CD4-positive, alpha-beta T cell (primary cell): ENCODE data around the gene UNC5B. TPM values are rescaled to one million over a fixed set of nuclear protein-coding genes. Genes with fewer than 3 reads are reported as not detected.

Source experiments
- ATAC-seq: fragments of 200-7000 bp; cut with Tn5 transposase; one replicate; pipeline ENCODE4 v1.10.0; 2022; ENCODE audit warnings: mild to moderate bottlenecking; ENCODE audit not compliant: poor library complexity
- CTCF ChIA-PET: fragments of 350-600 bp; sonication (Branson Sonifier 250); formaldehyde crosslinking; loops from one replicate; lab custom pipeline; 2021; ENCODE audit warnings: antibody characterized with exemption, inconsistent platforms; lab: Charles Lee
- POLR2A ChIA-PET: fragments of 350-600 bp; sonication (Branson Sonifier 250); formaldehyde crosslinking; loops from one replicate; lab custom pipeline; 2021; ENCODE audit warnings: antibody characterized with exemption, inconsistent platforms; lab: Charles Lee
- DNase-seq, 14 experiments: peaks; one replicate each; pipeline ENCODE4 v3.0.0-alpha.2; 2013 to 2020; ENCODE audit warnings: mixed read lengths in 2 of 14
- H3K27ac ChIP-seq, 2 donors: one replicate each; pipeline versions ENCODE4 v1.5.1 to v1.7.0; 2013; ENCODE audit warnings: low read length in 2 of 2, low read depth in 1 of 2, mild to moderate bottlenecking in 1 of 2
- H3K27me3 ChIP-seq, 2 experiments: 1 replicate in 1 of 2; 2 replicates in 1 of 2; pipeline versions ENCODE4 v1.6.1 to v1.7.0; 2013; ENCODE audit warnings: low read length in 2 of 2, control low read depth in 1 of 2, mild to moderate bottlenecking in 1 of 2, moderate library complexity in 1 of 2; ENCODE audit not compliant: insufficient read depth in 2 of 2, control insufficient read depth in 1 of 2
- H3K36me3 ChIP-seq: one replicate; pipeline ENCODE4 v1.6.1; 2013; ENCODE audit warnings: low read length, control low read depth; ENCODE audit not compliant: insufficient read depth
- H3K4me1 ChIP-seq: one replicate; pipeline ENCODE4 v1.6.1; 2013; ENCODE audit warnings: low read length, control low read depth; ENCODE audit not compliant: insufficient read depth
- H3K4me3 ChIP-seq: one replicate; pipeline ENCODE4 v1.5.1; 2013; ENCODE audit warnings: mild to moderate bottlenecking, low read length, moderate library complexity
- H3K9me3 ChIP-seq, 2 experiments: 1 replicate in 1 of 2; 2 replicates in 1 of 2; pipeline versions ENCODE4 v1.6.1 to v1.7.0; 2013; ENCODE audit warnings: low read length in 2 of 2, mild to moderate bottlenecking in 2 of 2, control low read depth in 1 of 2, moderate library complexity in 1 of 2; ENCODE audit not compliant: control insufficient read depth in 1 of 2, insufficient read depth in 1 of 2
- H3K27ac Mint-ChIP-seq: one replicate; pipeline ENCODE4 v1.8.0; 2020; ENCODE audit warnings: mixed read lengths
- H3K27me3 Mint-ChIP-seq: one replicate; pipeline ENCODE4 v1.8.0; 2021; ENCODE audit warnings: mixed read lengths
- H3K36me3 Mint-ChIP-seq: one replicate; pipeline ENCODE4 v1.8.0; 2021; ENCODE audit warnings: low read depth, mixed read lengths
- H3K4me1 Mint-ChIP-seq: one replicate; pipeline ENCODE4 v1.8.0; 2021; ENCODE audit warnings: low read depth, mixed read lengths
- H3K4me3 Mint-ChIP-seq: one replicate; pipeline ENCODE4 v1.8.0; 2020; ENCODE audit warnings: mild to moderate bottlenecking, mixed read lengths
- H3K9me3 Mint-ChIP-seq: one replicate; pipeline ENCODE4 v1.8.0; 2020; ENCODE audit warnings: mixed read lengths
- CTCF ChIP-seq: fragments of 200-600 bp; IDR thresholded peaks from one replicate; pipeline ENCODE4 v1.8.0; 2022; ENCODE audit warnings: antibody characterized with exemption, mild to moderate bottlenecking
- intact Hi-C, 2 experiments: fragments of 100-400 bp; cut with DNase I in 1 of 2; cut with micrococcal nuclease in 1 of 2; formaldehyde crosslinking; loops; one replicate each; pipeline versions ENCODE4 v1.15.1 to v1.9.0; 2023 to 2025; cut with DNase I, micrococcal nuclease
- total RNA-seq, 174 experiments: library from RNA in 2 of 174; stranded (reverse) in 2 of 174; gene quantifications; one replicate each; pipeline ENCODE4 v1.2.3 and lab custom pipeline; 2021 to 2026

UNC5B gene
- total RNA-seq, 2 experiments from 2014 or later: 0.03 TPM; not detected in 1

GRCh38 chr10:71338728-71339495 is 126.5 kb downstream of the UNC5B start:
- no peak for DNase-seq
- H3K36me3 Mint-ChIP-seq: peaks cover 28% of the 10 kb centered on the region

DNA sequence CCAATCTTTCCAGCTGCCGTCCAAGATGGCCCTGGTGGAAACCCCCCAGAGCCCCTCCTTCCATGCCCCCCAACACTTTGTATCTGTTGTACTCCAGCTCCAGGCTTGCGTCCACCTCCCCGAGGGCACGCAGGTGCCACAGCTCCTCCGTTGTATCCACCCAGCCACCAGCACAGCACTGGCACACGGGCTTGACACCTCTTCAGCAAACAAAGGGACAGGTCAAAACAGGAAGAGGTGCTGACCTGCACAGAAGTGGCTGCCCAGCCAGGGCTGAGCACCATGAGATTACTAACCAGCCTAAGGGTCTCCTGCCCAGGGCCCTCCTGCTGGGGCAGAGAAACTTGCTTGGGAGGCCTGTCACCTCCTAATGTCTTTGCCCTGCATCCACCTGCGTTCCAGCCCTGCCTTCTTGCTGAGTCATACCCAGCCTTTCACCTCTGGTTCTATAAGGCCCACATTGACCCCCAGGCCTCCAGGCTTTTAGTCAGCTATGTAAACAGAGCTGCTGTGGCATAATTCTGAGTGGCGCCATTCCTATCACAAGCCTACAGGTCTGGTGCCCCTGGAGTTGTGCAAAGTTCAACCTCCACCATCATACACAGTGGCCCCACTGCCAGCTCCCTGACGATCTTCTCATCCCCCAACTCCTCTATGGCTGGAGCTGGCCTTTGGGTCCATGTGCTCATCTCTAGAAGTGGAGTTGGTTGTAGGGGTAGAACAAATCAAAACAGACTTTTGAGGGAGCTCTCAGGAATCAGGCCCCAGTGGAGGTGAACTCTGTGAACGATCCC is 127.6 kb downstream of the UNC5B start:
- CTCF ChIA-PET: no interaction called here
- no peaks in the 10 kb centered on the region for H3K9me3 Mint-ChIP-seq
- H3K36me3 ChIP-seq: peaks cover 11% of the 10 kb centered on the region
- no peak overlapping the region for H3K4me3 ChIP-seq
- no peak overlapping the region for H3K27ac ChIP-seq
- no peak for TF ChIP-seq CTCF
- no peaks in the 10 kb centered on the region for H3K27me3 ChIP-seq
- DNase-seq: no peak
- no peaks in the 10 kb centered on the region for H3K27me3 Mint-ChIP-seq
- no peaks in the 10 kb centered on the region for H3K4me1 Mint-ChIP-seq
- no peak overlapping the region for H3K27ac Mint-ChIP-seq
- H3K9me3 ChIP-seq: no peaks in the 10 kb centered on the region
- H3K4me3 Mint-ChIP-seq: no peak overlapping the region
- intact Hi-C loops: no loop called here
- POLR2A ChIA-PET: no interaction called here
- peaks cover 4% of the 10 kb centered on the region for H3K4me1 ChIP-seq
- no peak for ATAC-seq
- peaks cover 26% of the 10 kb centered on the region for H3K36me3 Mint-ChIP-seq

More at GRCh38 chr10:71338728-71339495, 126.5 kb downstream of the UNC5B start:
- H3K27ac ChIP-seq: no peak overlapping the region
- H3K9me3 ChIP-seq: no peaks in the 10 kb centered on the region
- ChIA-PET CTCF (interaction anchor here (0.5 kb wide), 1 partner anchor 1327 kb away, joined by 3 read pairs; no protein-coding TSS in a partner anchor), POLR2A (no interaction called here)
- H3K36me3 ChIP-seq: peaks cover 11% of the 10 kb centered on the region
- Mint-ChIP-seq H3K27ac (no peak overlapping the region), H3K4me1 (no peaks in the 10 kb centered on the region), H3K9me3 (no peaks in the 10 kb centered on the region), H3K4me3 (no peak overlapping the region), H3K27me3 (no peaks in the 10 kb centered on the region)
- no peak for ATAC-seq
- no peak overlapping the region for H3K4me3 ChIP-seq
- peaks cover under 1% of the 10 kb centered on the region for H3K4me1 ChIP-seq
- TF ChIP-seq CTCF: no peak
- intact Hi-C loops: no loop called here
- H3K27me3 ChIP-seq: no peaks in the 10 kb centered on the region

- POLR2A ChIA-PET: no interaction called here
- ATAC-seq (no peak), DNase-seq (no peak)
- no peak overlapping the region for H3K4me3 Mint-ChIP-seq
- peaks cover 13% of the 10 kb centered on the region for H3K36me3 Mint-ChIP-seq
- no peaks in the 10 kb centered on the region for H3K4me1 Mint-ChIP-seq
- H3K27ac Mint-ChIP-seq: no peak overlapping the region
- H3K27me3 Mint-ChIP-seq: no peaks in the 10 kb centered on the region
- no peaks in the 10 kb centered on the region for H3K9me3 ChIP-seq
- intact Hi-C loops: no loop called here
- H3K27me3 ChIP-seq: no peaks in the 10 kb centered on the region
- H3K9me3 Mint-ChIP-seq: no peaks in the 10 kb centered on the region
- peaks cover 11% of the 10 kb centered on the region for H3K36me3 ChIP-seq
- no peak overlapping the region for H3K27ac ChIP-seq
- no peak for TF ChIP-seq CTCF
- CTCF ChIA-PET: no interaction called here
- peaks cover 4% of the 10 kb centered on the region for H3K4me1 ChIP-seq
- H3K4me3 ChIP-seq: no peak overlapping the region
Observed at GRCh38 chr10:71342573-71343391, 130.4 kb downstream of the UNC5B start.
